GM19452 (cell line): ENCODE measurements around the gene STK17B.
"Not testable (repeated sequence)": the region's sequence is repeated elsewhere in the genome, so short reads cannot be mapped to it uniquely, and the experiment has no call there.

Source experiments
- ATAC-seq: cut with Tn5 transposase; IDR thresholded peaks from one replicate; pipeline ENCODE4 v1.9.1; 2021; ENCODE audit not compliant: unreplicated experiment

Gene STK17B

GRCh38 chr2:196171248-196171871 is at the start of gene STK17B:
TSS of gene STK17B (minus strand) at chr2:196171578. CDS start at chr2:196163383, 8,195 bp downstream.
- peak; percentile 51 for ATAC-seq

GRCh38 chr2:196220671-196221070 is 49.3 kb upstream of the STK17B start:
- no peak for ATAC-seq

GRCh38 chr2:196219671-196220070 is 48.3 kb upstream of the STK17B start:
- no peak for ATAC-seq

GRCh38 chr2:196218106-196218505 is 46.7 kb upstream of the STK17B start:
- ATAC-seq, result no peak

GRCh38 chr2:196217116-196217515 is 45.7 kb upstream of the STK17B start:
- ATAC-seq, result peak; percentile 50

GRCh38 chr2:196215376-196215775 is 44.0 kb upstream of the STK17B start:
- no peak for ATAC-seq

GRCh38 chr2:196214156-196214555 is 42.8 kb upstream of the STK17B start:
- no peak for ATAC-seq

GRCh38 chr2:196213252-196213980 is 42.0 kb upstream of the STK17B start:
- no peak for ATAC-seq

GRCh38 chr2:196208915-196209314 is 37.5 kb upstream of the STK17B start:
- ATAC-seq, result no peak

GRCh38 chr2:196206804-196207203 is 35.4 kb upstream of the STK17B start:
- ATAC-seq, result no peak

- no peak for ATAC-seq
These were observed 34.6 kb upstream of the STK17B start for GRCh38 chr2:196205881-196206435.

GRCh38 chr2:196205011-196205766 is 33.8 kb upstream of the STK17B start:
- ATAC-seq, result no peak

- no peak for ATAC-seq
These were observed 30.0 kb upstream of the STK17B start for GRCh38 chr2:196201229-196202009.

GRCh38 chr2:196200557-196200956 is 29.2 kb upstream of the STK17B start:
- ATAC-seq, result peak; percentile 99

GRCh38 chr2:196195758-196196157 is 24.4 kb upstream of the STK17B start:
- ATAC-seq, result no peak

- no peak for ATAC-seq
These were observed 23.9 kb upstream of the STK17B start for GRCh38 chr2:196195302-196195701.

GRCh38 chr2:196191541-196191940 is 20.2 kb upstream of the STK17B start:
- ATAC-seq, result no peak

GRCh38 chr2:196187898-196188458 is 16.6 kb upstream of the STK17B start:
- ATAC-seq, result no peak

GRCh38 chr2:196187175-196187700 is 15.9 kb upstream of the STK17B start:
- not testable (repeated sequence) for ATAC-seq

GRCh38 chr2:196186266-196186980 is 15.0 kb upstream of the STK17B start:
- no peak for ATAC-seq
